DND-41 (cell line): ENCODE data around the gene PHC2.

Source experiments
- ATAC-seq: fragments of 200-7000 bp; cut with Tn5 transposase; 3 replicates; pipeline ENCODE4 v1.9.1; 2021; ENCODE audit warnings: low read depth; ENCODE audit not compliant: insufficient read depth
- DNase-seq: peaks from one replicate; pipeline ENCODE4 v3.0.0-alpha.2; 2020
- H2AFZ ChIP-seq: 2 replicates; pipeline ENCODE4 v1.6.0; 2012; ENCODE audit warnings: low read depth, low read length
- H3K27ac ChIP-seq: 2 replicates; pipeline ENCODE4 v1.5.1; 2012; ENCODE audit warnings: low read length, inconsistent platforms
- H3K27me3 ChIP-seq: fragments of 200-600 bp; sonication (generic); 2 replicates; pipeline ENCODE4 v1.6.0; 2012; ENCODE audit warnings: low read length, mild to moderate bottlenecking, inconsistent platforms; ENCODE audit not compliant: insufficient read depth, poor library complexity
- H3K36me3 ChIP-seq: 2 replicates; pipeline ENCODE4 v1.5.1; 2012; ENCODE audit warnings: low read length, inconsistent platforms; ENCODE audit not compliant: insufficient read depth
- H3K4me1 ChIP-seq: 2 replicates; pipeline ENCODE4 v1.5.1; 2012; ENCODE audit warnings: mild to moderate bottlenecking, low read length; ENCODE audit not compliant: insufficient read depth
- H3K4me2 ChIP-seq: 2 replicates; pipeline ENCODE4 v1.6.0; 2012; ENCODE audit warnings: mild to moderate bottlenecking, moderate library complexity, low read length, inconsistent platforms; ENCODE audit not compliant: insufficient read depth
- H3K4me3 ChIP-seq, 2 experiments: fragments of 200-600 bp in 1 of 2; shearing (Covaris generic) in 1 of 2; 2 replicates each; pipeline ENCODE4 v1.5.1; 2012 to 2016; ENCODE audit warnings: inconsistent platforms in 2 of 2, low read length in 2 of 2, mild to moderate bottlenecking in 2 of 2, low read depth in 1 of 2, moderate library complexity in 1 of 2
- H3K79me2 ChIP-seq: 2 replicates; pipeline ENCODE4 v1.6.0; 2012; ENCODE audit warnings: low read length, inconsistent platforms; ENCODE audit not compliant: insufficient read depth
- H3K9ac ChIP-seq: 2 replicates; pipeline ENCODE4 v1.6.0; 2012; ENCODE audit warnings: low read depth, mild to moderate bottlenecking, inconsistent platforms, low read length, moderate library complexity
- H3K9me3 ChIP-seq: 2 replicates; pipeline ENCODE4 v1.5.1; 2012; ENCODE audit warnings: low read length, moderate library complexity, mild to moderate bottlenecking, inconsistent platforms; ENCODE audit not compliant: insufficient read depth, severe bottlenecking
- H4K20me1 ChIP-seq: 2 replicates; pipeline ENCODE4 v1.6.0; 2012; ENCODE audit warnings: low read length; ENCODE audit not compliant: insufficient read depth
- EZH2 ChIP-seq: IDR thresholded peaks from 3 replicates; pipeline ENCODE4 v1.6.1; 2012; ENCODE audit warnings: borderline replicate concordance, low read depth, mild to moderate bottlenecking, moderate library complexity, low read length, inconsistent platforms; ENCODE audit not compliant: severe bottlenecking
- TF ChIP-seq, protein P1 (sequence below): IDR thresholded peaks from 2 replicates; pipeline ENCODE4 v1.5.1; 2012; ENCODE audit warnings: borderline replicate concordance, low read length, moderate library complexity, mild to moderate bottlenecking; ENCODE audit not compliant: poor library complexity, severe bottlenecking; ENCODE audit errors: extremely low read depth

The PHC2 gene

DNA sequence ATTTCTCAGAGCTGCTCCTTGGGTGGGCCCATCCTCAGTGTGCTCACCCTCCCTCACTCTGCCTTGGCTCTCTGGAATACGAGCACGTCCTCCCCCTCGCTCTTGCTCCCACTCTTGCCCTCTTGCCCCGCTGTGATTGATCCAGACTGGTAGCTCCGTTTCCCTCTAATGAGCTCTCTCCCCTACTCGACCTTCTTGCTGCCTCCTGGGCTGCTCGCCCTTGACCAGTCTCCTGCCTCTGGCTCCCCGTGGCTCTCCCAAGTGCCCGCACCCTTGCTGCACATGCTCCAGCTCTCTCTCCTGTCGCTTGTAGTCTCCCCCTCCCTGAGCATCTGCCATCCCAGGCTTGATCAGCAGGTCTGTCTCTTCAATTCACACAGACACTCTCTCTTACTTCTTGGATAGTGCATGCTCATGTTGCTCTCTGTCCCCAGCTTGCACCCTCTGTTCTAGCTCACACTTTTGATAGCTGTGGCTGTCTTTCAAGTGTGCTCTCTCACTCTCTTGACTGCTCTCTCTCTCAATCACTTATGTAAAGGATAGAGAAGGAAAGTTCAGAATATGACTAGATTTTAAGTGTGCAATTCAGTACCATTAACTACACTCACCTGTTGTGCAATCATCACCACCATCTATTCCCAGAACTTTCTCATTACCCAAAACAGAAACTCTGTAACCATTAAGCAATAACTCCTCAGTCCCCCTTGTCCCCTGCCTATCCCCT lies 51.1 kb downstream of the PHC2 start:
- Histone ChIP-seq H3K27me3 (peaks cover 28% of the 10 kb centered on the region), H3K9ac (no peak overlapping the region), H3K36me3 (no peaks in the 10 kb centered on the region), H4K20me1 (no peaks in the 10 kb centered on the region), H3K79me2 (no peaks in the 10 kb centered on the region), H2AFZ (no peak overlapping the region), H3K4me2 (no peak overlapping the region), H3K27ac (no peak overlapping the region), H3K4me3 (no peak overlapping the region), H3K4me1 (no peaks in the 10 kb centered on the region), H3K9me3 (no peaks in the 10 kb centered on the region)
- ATAC-seq (no peak), DNase-seq (no peak)
- no peak for TF ChIP-seq EZH2
- TF ChIP-seq, protein P1, sequence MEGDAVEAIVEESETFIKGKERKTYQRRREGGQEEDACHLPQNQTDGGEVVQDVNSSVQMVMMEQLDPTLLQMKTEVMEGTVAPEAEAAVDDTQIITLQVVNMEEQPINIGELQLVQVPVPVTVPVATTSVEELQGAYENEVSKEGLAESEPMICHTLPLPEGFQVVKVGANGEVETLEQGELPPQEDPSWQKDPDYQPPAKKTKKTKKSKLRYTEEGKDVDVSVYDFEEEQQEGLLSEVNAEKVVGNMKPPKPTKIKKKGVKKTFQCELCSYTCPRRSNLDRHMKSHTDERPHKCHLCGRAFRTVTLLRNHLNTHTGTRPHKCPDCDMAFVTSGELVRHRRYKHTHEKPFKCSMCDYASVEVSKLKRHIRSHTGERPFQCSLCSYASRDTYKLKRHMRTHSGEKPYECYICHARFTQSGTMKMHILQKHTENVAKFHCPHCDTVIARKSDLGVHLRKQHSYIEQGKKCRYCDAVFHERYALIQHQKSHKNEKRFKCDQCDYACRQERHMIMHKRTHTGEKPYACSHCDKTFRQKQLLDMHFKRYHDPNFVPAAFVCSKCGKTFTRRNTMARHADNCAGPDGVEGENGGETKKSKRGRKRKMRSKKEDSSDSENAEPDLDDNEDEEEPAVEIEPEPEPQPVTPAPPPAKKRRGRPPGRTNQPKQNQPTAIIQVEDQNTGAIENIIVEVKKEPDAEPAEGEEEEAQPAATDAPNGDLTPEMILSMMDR: no peak

DNA sequence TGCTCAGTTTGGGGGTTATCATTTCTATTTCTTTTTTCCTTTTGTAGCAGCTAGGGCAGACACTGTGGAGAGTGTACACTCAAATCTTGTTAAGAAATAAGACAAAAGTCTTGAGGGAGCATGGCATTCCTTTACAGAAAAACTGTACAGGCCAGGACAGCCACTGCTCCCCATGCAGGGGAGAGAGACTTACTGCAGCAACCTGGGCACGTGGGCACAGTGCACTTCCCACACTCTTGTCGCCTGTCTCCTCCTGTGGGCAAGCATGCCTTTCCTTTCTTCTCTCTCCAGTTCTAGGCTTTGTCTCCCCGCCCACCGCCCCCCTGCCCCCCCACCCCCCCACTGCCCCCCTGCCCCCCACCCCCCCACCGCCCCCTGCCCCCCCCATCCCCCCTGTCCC lies 51.9 kb downstream of the PHC2 start:
- H3K79me2 ChIP-seq: no peaks in the 10 kb centered on the region
- no peak overlapping the region for H2AFZ ChIP-seq
- no peaks in the 10 kb centered on the region for H3K4me1 ChIP-seq
- H3K9me3 ChIP-seq: no peaks in the 10 kb centered on the region
- ATAC-seq: no peak; the same call in 2 of the 3 replicates
- no peak for TF ChIP-seq EZH2
- TF ChIP-seq, protein P1: no peak
- no peak overlapping the region for H3K9ac ChIP-seq
- H3K4me2 ChIP-seq: no peak overlapping the region
- no peak overlapping the region for H3K27ac ChIP-seq
- H3K27me3 ChIP-seq: peaks cover 27% of the 10 kb centered on the region
- no peak for DNase-seq
- H3K36me3 ChIP-seq: no peaks in the 10 kb centered on the region
- H3K4me3 ChIP-seq: no peak overlapping the region
- no peaks in the 10 kb centered on the region for H4K20me1 ChIP-seq

DNA sequence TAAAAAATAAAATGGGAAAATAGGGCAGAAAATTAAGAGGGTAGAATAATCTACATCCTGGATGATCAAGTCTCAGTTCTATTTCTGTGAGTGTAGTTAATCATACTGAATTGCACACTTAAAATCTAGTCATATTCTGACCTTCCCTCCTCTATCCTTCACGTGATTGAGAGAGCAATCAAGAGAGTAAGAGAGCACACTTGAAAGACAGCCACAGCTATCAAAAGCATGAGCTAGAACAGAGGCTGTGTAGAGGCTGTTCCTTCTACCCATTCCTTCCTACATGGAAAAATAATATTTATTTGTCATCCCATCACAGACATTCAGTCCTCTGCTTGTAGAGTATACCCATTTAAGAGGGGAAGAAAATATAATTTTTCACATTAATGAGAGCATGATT lies 52.4 kb downstream of the PHC2 start:
- DNase-seq (no peak), ATAC-seq (no peak)
- TF ChIP-seq, protein P1: no peak
- TF ChIP-seq EZH2: no peak
- Histone ChIP-seq H3K4me2 (no peak overlapping the region), H3K4me3 (no peak overlapping the region), H3K9me3 (no peaks in the 10 kb centered on the region), H3K9ac (no peak overlapping the region), H3K36me3 (no peaks in the 10 kb centered on the region), H4K20me1 (no peaks in the 10 kb centered on the region), H3K4me1 (no peaks in the 10 kb centered on the region), H3K27me3 (peaks cover 24% of the 10 kb centered on the region), H3K27ac (no peak overlapping the region), H3K79me2 (no peaks in the 10 kb centered on the region), H2AFZ (no peak overlapping the region)

DNA sequence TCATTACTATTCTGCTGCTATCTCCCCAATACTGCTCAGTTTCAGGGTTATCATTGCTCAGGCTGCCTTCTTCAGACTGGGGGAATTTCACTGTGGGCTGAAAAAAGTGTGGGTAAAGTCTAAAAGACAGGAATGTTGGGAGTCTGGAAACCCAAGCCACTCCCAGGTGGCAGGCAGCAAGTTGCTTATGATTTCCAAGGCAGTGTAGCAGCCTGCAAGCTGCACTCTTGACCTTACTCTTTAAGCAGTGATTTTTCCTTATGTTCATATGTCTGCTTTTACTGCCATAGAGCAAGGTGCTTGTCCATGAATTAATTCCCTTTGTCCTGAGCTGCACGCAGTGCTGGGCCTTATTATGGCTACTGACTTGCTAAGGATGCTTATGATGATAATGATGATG lies 53.1 kb downstream of the PHC2 start:
- no peaks in the 10 kb centered on the region for H3K9me3 ChIP-seq
- H2AFZ ChIP-seq: no peak overlapping the region
- no peak overlapping the region for H3K4me3 ChIP-seq
- DNase-seq (no peak), ATAC-seq (no peak)
- H3K4me1 ChIP-seq: no peaks in the 10 kb centered on the region
- no peak overlapping the region for H3K27ac ChIP-seq
- TF ChIP-seq EZH2: no peak
- TF ChIP-seq, protein P1: no peak
- H3K36me3 ChIP-seq: no peaks in the 10 kb centered on the region
- H3K9ac ChIP-seq: no peak overlapping the region
- H3K79me2 ChIP-seq: no peaks in the 10 kb centered on the region
- peaks cover 18% of the 10 kb centered on the region for H3K27me3 ChIP-seq
- no peaks in the 10 kb centered on the region; the same call in 1 of the 2 replicates for H4K20me1 ChIP-seq
- no peak overlapping the region for H3K4me2 ChIP-seq
